Lung microvascular endothelial cell (primary cell): ENCODE measurements around the gene OR51B4. TPM values are rescaled to one million over a fixed set of nuclear protein-coding genes. Genes with fewer than 3 reads are reported as not detected.
"Not testable (repeated sequence)": the region's sequence is repeated elsewhere in the genome, so short reads cannot be mapped to it uniquely, and the experiment has no call there.

Experiments
- DNase-seq, 2 donors: peaks; one replicate each; pipeline versions ENCODE4 v3.0.0 to v3.0.0-alpha.2; 2010; ENCODE audit warnings: low read depth in 2 of 2
- total RNA-seq: library from RNA; depleted of rRNA; stranded (reverse); fragments of >200 nt; gene quantifications from 2 replicates; pipeline ENCODE4 v1.2.1, GENCODE V29; 2014

The OR51B4 gene
- total RNA-seq, 1 donor from 2014 or later, result not detected

DNA sequence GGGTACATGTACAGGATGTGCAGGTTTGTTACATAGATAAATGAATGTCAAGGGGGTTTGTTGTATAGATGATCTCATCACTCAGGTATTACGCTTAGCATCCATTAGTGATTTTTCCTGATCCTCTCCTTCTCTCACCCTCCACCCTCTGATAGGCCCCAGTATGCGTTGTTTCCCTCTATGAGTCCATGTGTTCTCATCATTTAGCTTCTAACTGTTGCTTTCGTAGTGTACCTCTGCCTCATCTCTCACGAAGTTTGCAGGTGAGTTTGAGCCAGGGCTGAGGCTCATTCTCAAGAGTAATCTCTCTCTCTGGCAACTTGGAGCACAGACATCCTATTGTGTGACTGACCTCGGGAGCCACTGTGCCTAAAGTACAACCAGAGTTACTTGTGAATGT lies 27.4 kb downstream of the OR51B4 start:
- DNase-seq, result no peak

DNA sequence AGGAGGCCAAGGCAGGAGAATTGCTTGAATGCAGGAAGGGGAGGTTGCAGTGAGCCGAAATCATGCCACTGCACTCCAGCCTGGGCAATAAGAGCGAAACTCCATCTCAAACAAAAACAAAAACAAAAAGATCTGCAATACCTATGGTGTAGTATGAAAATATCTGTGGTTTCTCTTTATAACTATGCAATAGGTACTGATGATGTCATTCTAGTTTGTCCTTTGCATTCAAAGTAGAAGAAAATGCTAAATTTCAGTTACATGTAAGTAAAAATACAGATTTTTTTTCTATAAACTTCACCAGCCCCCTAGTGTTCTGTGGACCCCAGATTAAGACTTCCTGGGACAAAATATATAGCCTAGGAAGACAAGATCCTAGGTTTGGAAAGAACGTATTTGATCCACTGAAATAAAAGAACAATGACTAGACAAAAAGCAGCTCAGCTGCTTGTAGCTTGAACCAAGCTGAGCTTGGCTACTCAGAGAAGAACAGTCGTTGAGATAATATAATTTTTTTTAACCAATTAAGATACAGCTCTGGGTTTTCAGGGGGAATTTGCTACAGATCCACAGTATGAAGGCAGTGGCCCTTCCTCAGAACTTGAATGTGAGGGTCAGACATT lies 29.2 kb downstream of the OR51B4 start:
- no peak for DNase-seq

DNA sequence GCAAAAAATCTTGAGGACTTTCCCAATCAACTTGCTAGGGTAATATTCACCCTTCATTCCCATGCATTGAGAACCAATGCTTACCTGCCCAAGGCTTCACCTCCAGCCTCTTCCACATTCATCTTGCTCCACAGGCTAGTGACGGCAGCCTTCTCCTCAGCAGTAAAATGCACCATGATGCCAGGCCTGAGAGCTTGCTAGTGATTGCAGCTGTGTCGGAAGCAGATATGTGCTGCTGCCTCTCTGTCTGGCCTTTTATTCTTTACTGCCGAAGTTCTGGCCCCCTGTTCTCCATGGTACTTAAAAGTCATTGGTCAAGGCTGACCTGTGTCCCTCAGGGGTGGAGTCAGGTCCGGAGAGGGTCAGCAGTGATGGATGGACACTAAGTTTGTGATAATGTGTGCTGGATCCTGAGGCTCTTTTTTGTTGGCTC lies 32.0 kb downstream of the OR51B4 start, which contains the start of gene HBE1:
Gene HBE1, minus strand, starts transcription at position 231 of the 433 bp plus-strand sequence. Its CDS starts 55 bp downstream, at position 176.
- DNase-seq, result no peak

DNA sequence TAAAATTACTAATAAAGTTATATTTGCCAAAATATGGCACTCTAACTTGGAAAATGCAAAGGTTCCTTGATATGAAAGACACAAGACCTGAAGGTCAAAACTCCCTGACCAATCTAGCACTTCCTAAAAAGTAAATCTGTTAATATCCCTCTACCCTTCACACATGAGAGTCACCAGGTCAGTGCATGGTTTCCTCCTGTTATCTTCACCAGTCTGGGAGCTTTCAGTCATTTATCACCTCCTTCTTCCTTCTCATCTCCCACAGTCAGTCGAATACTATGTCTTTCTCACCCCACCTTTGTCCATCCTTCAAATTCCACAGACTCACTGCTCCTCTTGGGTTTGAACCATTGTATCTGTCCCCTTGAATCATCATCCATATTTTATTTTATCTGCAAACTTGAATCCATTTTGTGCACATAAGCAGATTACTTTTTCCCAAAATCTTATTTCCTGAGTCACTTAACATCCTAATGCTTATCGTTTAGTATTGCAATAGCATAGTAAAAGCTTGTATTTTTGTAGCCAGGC lies 34.6 kb downstream of the OR51B4 start:
- DNase-seq, result no peak

DNA sequence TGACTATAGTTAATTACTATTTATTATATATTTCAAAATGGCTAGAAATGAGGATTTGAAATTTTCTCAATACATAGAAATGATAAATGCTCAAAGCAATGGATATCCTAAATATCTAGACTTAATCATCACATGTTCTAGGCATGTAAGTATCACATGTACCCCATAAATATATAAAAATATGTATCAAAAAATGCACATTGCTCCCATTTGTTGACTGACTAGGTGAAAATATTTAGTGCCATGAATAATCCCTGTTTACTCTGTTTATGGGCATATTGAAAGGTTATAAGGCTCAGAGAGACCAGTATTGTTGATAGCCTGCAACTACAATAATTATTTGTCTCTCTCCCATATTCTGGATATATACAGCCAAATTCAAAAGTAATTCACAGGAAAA lies 35.1 kb downstream of the OR51B4 start:
- DNase-seq, result no peak

DNA sequence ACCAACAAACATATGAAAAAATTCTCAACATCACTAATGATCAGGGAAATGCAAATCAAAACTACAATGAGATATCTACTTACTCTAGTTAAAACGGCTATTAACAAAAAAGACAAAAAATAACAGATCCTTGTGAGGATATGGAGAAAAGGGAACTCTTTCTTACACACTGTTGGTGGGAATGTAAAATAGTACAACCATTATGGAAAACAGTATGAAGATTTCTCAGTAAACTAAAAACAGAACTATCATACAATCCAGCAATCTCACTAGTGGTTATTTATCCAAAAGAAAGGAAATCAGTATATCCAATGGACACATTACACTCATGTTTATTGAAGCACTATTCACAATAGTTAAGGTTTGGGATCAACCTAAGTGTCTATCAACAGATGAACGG lies 35.9 kb downstream of the OR51B4 start:
- DNase-seq, result no peak

DNA sequence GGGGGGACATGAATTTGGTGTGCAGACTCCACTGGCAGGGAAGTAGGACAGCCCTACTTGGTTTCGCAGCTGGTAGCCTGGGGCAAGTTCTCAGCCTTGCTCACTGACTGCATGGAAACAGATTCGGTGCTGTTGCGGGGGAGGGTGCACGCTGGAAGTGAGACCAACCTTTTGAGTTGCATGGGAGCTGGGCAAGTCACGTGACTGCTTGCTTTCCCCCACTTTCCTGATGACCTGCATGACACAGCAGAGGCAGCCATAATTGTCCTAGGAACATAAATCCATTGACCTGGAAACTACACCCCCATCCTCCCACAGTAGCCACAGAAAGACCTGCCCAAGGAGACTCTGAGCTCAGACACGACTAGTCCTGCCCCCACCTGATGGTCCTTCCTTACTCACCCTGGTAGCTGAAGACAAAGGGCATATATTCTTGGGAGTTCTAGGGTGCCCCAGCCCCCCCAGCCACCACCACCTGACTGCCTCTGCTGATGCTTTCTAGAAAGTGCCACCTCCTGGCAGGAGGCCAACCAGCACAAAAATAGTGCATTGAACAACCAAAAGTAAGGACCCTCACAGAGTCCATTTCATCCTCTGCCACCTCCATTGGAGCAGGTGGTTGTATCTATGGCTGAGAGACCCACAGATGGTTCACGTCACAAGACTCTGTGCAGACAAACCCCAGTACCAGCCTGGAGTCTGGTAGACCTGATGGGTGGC lies 43.0 kb downstream of the OR51B4 start:
- DNase-seq, result no peak

DNA sequence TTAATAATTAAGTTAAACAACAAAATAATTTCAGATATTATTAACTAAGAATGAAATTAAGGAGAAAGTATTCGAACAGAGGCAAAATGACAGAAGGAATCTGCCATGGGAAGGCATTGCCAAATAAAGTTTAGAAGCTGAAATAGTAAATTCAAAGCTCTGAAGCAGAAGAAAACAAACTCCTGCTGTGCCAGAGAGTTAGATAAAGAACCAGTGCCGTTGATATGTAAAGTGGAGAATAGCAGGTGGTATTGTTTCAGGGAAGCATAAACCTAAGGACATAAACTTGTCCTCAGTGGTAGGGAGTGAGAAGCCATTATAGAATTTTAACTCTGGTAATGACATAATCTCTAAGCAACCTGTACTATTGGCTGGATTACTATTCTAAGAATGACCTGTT lies 44.5 kb downstream of the OR51B4 start:
- DNase-seq, result no peak

DNA sequence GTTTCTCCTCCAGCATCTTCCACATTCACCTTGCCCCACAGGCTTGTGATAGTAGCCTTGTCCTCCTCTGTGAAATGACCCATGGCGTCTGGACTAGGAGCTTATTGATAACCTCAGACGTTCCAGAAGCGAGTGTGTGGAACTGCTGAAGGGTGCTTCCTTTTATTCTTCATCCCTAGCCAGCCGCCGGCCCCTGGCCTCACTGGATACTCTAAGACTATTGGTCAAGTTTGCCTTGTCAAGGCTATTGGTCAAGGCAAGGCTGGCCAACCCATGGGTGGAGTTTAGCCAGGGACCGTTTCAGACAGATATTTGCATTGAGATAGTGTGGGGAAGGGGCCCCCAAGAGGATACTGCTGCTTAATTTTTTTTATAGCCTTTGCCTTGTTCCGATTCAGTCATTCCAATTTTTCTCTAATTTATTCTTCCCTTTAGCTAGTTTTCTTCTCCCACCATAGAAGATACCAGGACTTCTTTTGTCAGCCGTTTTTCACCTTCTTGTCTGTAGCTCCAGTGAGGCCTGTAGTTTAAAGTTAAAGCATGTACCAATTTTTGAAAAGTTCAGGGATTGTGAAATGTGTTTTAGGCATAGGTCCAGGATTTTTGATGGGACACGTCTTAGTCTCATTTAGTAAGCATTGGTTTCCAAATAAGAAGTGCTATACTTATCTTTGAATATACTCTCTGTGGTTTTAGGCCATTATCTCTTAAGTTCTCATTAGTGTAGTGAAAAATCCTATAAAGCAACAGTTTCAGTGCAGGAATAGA lies 46.9 kb downstream of the OR51B4 start, which contains the start of gene HBG2:
Gene HBG2, minus strand, starts transcription at position 136 of the 768 bp plus-strand sequence. Its CDS starts 53 bp downstream, at position 83.
- DNase-seq, result not testable (repeated sequence)

DNA sequence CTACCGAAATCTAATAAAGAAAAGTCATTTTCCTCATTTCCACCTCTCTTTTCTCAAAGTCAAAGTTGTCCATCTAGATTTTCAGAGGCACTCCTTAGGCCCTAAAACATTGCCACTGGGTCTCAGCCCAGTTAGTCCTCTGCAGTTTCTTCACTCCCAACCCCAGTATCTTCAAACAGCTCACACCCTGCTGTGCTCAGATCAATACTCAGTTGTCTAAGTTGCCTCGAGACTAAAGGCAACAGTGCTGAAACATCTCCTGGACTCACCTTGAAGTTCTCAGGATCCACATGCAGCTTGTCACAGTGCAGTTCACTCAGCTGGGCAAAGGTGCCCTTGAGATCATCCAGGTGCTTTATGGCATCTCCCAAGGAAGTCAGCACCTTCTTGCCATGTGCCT lies 47.7 kb downstream of the OR51B4 start:
- DNase-seq, result not testable (repeated sequence)

DNA sequence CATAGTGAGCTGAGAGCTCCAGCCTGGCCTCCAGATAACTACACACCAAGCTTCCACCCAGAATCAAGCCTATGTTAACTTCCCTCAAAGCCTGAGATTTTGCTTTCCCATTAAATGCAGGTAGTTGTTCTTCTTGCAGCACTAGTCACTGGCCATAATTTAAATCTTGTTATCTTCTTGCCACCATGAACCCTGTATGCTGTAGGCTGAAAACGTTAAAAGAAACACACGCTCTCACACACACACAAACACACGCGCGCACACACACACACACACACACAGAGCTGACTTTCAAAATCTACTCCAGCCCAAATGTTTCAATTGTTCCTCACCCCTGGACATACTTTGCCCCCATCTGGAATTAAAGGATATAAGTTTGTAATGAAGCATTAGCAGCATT lies 48.3 kb downstream of the OR51B4 start:
- DNase-seq, result not testable (repeated sequence)

DNA sequence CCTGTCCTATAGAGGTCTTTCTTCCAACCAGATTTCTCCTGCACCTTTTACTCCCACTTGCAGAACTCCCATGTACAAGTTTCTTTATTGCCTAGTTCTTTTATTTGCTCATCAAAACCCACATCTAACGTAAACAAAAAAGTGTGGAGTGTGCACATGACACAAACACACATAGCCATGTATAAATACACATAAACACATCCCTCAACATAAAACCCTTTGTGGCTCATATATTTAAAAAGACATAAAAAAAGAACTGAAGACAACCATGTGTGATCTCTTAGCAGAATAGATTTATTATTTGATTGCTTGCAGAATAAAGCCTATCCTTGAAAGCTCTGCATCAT lies 48.9 kb downstream of the OR51B4 start:
- no peak for DNase-seq

DNA sequence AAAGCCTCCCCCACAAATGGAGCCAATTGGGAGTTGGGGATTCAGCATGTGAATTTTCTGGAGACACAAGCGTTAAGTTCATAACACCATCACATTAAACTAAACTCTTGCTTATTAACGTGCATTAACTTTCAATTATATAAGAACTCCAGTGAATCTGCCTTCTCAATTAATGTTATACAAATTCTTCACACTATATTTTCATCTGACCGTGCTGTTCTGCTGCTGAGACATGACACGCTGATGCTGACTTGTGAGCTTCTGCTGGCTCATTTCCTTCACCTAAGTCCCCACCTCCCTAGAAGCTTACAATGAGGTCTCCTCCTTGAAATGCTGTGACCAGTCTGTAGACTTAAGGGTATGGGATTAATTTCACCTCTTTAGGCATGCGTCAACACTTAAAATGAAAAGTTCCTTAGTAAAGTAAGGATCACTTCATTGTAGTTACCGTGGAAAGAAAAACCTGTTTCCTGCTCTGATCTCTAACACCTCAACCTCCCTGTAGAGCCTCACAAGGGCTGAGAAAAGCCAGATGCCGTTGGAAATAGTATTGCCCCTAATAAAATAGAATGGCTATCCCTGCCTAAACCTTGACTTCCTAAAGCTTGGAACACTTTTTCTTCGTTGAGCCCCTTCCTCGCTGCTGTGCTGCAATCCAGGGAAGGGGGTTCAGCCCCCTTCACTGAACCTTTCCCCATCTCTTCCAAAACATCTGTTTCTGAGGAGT lies 49.4 kb downstream of the OR51B4 start:
- DNase-seq, result no peak

DNA sequence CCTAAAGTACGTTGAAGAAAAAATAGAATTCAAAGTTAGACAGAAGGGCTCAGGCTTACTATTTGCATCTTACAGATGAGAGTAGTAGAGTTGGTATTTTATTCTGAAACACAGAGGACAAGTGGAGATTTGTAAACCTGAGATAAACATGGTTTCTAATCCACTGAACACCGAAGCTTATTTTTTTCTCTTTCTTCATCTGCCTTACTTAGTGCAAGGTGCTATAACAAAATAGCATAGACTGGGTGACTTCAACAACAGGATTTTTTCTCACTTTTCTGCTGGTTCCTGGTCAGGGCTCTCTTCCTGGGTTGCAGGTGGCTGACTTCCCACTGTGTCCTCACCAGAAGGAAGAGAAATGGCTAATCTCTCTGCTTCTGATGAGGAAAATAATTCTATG lies 50.0 kb downstream of the OR51B4 start:
- DNase-seq, result no peak

Other genes with a start within 250 kb of the OR51B4 start
- not detected in 2 replicates for gene OR52E2, start 242.3 kb downstream of the OR51B4 start, total RNA-seq
- gene OR52E1, start 232.4 kb downstream of the OR51B4 start, total RNA-seq, result not detected in 2 replicates
- not detected in 2 replicates for gene OR52A5, start 163.6 kb downstream of the OR51B4 start, total RNA-seq
- gene OR52A1, start 147.2 kb downstream of the OR51B4 start, total RNA-seq, result not detected in 2 replicates
- not detected in 2 replicates for gene OR51V1, start 101.3 kb downstream of the OR51B4 start, total RNA-seq
- not detected in 2 replicates for gene HBB, start 74.9 kb downstream of the OR51B4 start, total RNA-seq
- gene HBD, start 67.5 kb downstream of the OR51B4 start, total RNA-seq, result not detected in 2 replicates
- gene HBG1, start 52.1 kb downstream of the OR51B4 start, total RNA-seq, result not detected in 2 replicates
- not detected in 2 replicates for gene HBG2, start 47.2 kb downstream of the OR51B4 start, total RNA-seq
- gene HBE1, start 32.0 kb downstream of the OR51B4 start, total RNA-seq, result 0.22 TPM in 1 of 2 replicates, not detected in the other
- gene OR51B2, start 22.4 kb upstream of the OR51B4 start, total RNA-seq, result not detected in 2 replicates
- gene OR51B5, start 41.6 kb upstream of the OR51B4 start, total RNA-seq, result not detected in 2 replicates
- not detected in 2 replicates for gene OR51B6, start 49.6 kb upstream of the OR51B4 start, total RNA-seq
- gene OR51M1, start 81.9 kb upstream of the OR51B4 start, total RNA-seq, result not detected in 2 replicates
- not detected in 2 replicates for gene OR51Q1, start 120.2 kb upstream of the OR51B4 start, total RNA-seq
- gene OR51I1, start 139.6 kb upstream of the OR51B4 start, total RNA-seq, result not detected in 2 replicates
- not detected in 2 replicates for gene OR51I2, start 147.4 kb upstream of the OR51B4 start, total RNA-seq
- not detected in 2 replicates for gene OR52D1, start 186.7 kb upstream of the OR51B4 start, total RNA-seq
- not detected in 2 replicates for gene UBQLN3, start 208.0 kb upstream of the OR51B4 start, total RNA-seq
- gene UBQLNL, start 214.8 kb upstream of the OR51B4 start, total RNA-seq, result under 0.01 TPM in 1 of 2 replicates, not detected in the other
- under 0.01 TPM in 1 of 2 replicates, not detected in the other for gene OR52H1, start 246.6 kb upstream of the OR51B4 start, total RNA-seq